22Rv1 (cell line): ENCODE results near the gene LBP.

Source experiments
- H3K27ac ChIP-seq: fragments of 450-650 bp; 2 replicates; pipeline ENCODE4 v1.5.1; 2017
- CTCF ChIP-seq: fragments of 450-650 bp; IDR thresholded peaks from 2 replicates; pipeline ENCODE4 v1.5.1; 2017; ENCODE audit warnings: mild to moderate bottlenecking
- ZFX ChIP-seq: fragments of 450-650 bp; IDR thresholded peaks from 2 replicates; pipeline ENCODE4 v1.6.1; 2017; ENCODE audit warnings: antibody characterized with exemption, borderline replicate concordance

LBP gene

GRCh38 chr20:38350879-38351775 lies 4.8 kb downstream of the LBP start:
- TF ChIP-seq CTCF (no peak), ZFX (no peak)
- H3K27ac ChIP-seq: no peak overlapping the region

- no peak for TF ChIP-seq CTCF
Observed at GRCh38 chr20:38353316-38353715, 7.0 kb downstream of the LBP start.

GRCh38 chr20:38354227-38354626 lies 7.9 kb downstream of the LBP start:
- TF ChIP-seq ZFX: no peak

More at GRCh38 chr20:38353316-38353715, 7.0 kb downstream of the LBP start:
- no peak overlapping the region for H3K27ac ChIP-seq

GRCh38 chr20:38355161-38356012 lies 9.1 kb downstream of the LBP start:
- TF ChIP-seq CTCF: no peak
- TF ChIP-seq ZFX: no peak
- no peak overlapping the region for H3K27ac ChIP-seq

More at GRCh38 chr20:38354227-38354626, 7.9 kb downstream of the LBP start:
- no peak overlapping the region for H3K27ac ChIP-seq

GRCh38 chr20:38357653-38358207 lies 11.4 kb downstream of the LBP start:
- TF ChIP-seq ZFX (no peak), CTCF (no peak)
- H3K27ac ChIP-seq: no peak overlapping the region

- H3K27ac ChIP-seq: no peak overlapping the region
- TF ChIP-seq CTCF (no peak), ZFX (no peak)
Observed at GRCh38 chr20:38358556-38358955, 12.3 kb downstream of the LBP start.

GRCh38 chr20:38363004-38363747 lies 16.9 kb downstream of the LBP start:
- TF ChIP-seq ZFX: no peak
- no peak for TF ChIP-seq CTCF
- H3K27ac ChIP-seq: no peak overlapping the region
